RCC 7860 (cell line): ENCODE results near the gene FAM25G.

ENCODE experiments used
- DNase-seq: peaks from one replicate; pipeline ENCODE4 v3.0.0-alpha.2; 2015; ENCODE audit warnings: low spot score
- FAIRE-seq: peaks from 2 replicates; lab custom pipeline; 2012; peaks lifted over from hg19 to GRCh38; lab: Jason Lieb, UNC

FAM25G gene

GRCh38 chr10:47449979-47450378, 41.5 kb downstream of the FAM25G start:
- no peak for DNase-seq
- FAIRE-seq = no peak

GRCh38 chr10:47449102-47449978, 42.2 kb downstream of the FAM25G start:
- FAIRE-seq = no peak
- no peak for DNase-seq

- DNase-seq (no peak), FAIRE-seq (no peak)
Observed at GRCh38 chr10:47447705-47448104, 43.8 kb downstream of the FAM25G start.

- FAIRE-seq = no peak
- DNase-seq = no peak
Observed at GRCh38 chr10:47447209-47447608, 44.3 kb downstream of the FAM25G start.

GRCh38 chr10:47445720-47446119, 45.8 kb downstream of the FAM25G start:
- DNase-seq (no peak), FAIRE-seq (no peak)

GRCh38 chr10:47444047-47444446, 47.5 kb downstream of the FAM25G start:
- DNase-seq = no peak
- no peak for FAIRE-seq

- FAIRE-seq = no peak
- no peak for DNase-seq
Observed at GRCh38 chr10:47443145-47443544, 48.4 kb downstream of the FAM25G start.

- no peak for FAIRE-seq
- no peak for DNase-seq
Observed at GRCh38 chr10:47442351-47442750, 49.1 kb downstream of the FAM25G start.

GRCh38 chr10:47441938-47442337, 49.6 kb downstream of the FAM25G start:
- FAIRE-seq (no peak), DNase-seq (no peak)

- DNase-seq = no peak
- no peak for FAIRE-seq
Observed at GRCh38 chr10:47440207-47440606, 51.3 kb downstream of the FAM25G start.

- FAIRE-seq (no peak), DNase-seq (peak; percentile 45)
Observed at GRCh38 chr10:47438857-47439474, 52.5 kb downstream of the FAM25G start.
